OCI-LY1 (cell line): ENCODE data around the gene KLF3.

Source experiments
- H2AFZ ChIP-seq: fragments of 200-600 bp; sonication (generic), shearing (Covaris generic); 2 replicates; pipeline ENCODE4 v1.6.0; 2014; ENCODE audit warnings: antibody characterized with exemption, mild to moderate bottlenecking, low read length
- H3F3A ChIP-seq: fragments of 200-600 bp; sonication (generic), shearing (Covaris generic); 2 replicates; pipeline ENCODE4 v1.6.0; 2014; ENCODE audit warnings: mild to moderate bottlenecking, antibody characterized with exemption, low read length, moderate library complexity; ENCODE audit not compliant: insufficient read depth
- H3K27ac ChIP-seq: fragments of 200-600 bp; sonication (generic); 2 replicates; pipeline ENCODE4 v1.5.1; 2014; ENCODE audit warnings: low read length, mixed run types, mild to moderate bottlenecking, low read depth; ENCODE audit not compliant: poor library complexity, severe bottlenecking
- H3K27me3 ChIP-seq: fragments of 200-600 bp; sonication (generic); 2 replicates; pipeline ENCODE4 v1.6.0; 2014; ENCODE audit warnings: antibody characterized with exemption, mild to moderate bottlenecking, low read length, moderate library complexity; ENCODE audit not compliant: insufficient read depth
- H3K36me3 ChIP-seq: fragments of 200-600 bp; sonication (generic); 2 replicates; pipeline ENCODE4 v1.6.1; 2014; ENCODE audit warnings: mild to moderate bottlenecking, antibody characterized with exemption, low read length, moderate library complexity, mixed read lengths; ENCODE audit not compliant: insufficient read depth
- H3K4me1 ChIP-seq: fragments of 200-600 bp; sonication (generic); 2 replicates; pipeline ENCODE4 v1.5.1; 2014; ENCODE audit warnings: mild to moderate bottlenecking, low read length, moderate library complexity; ENCODE audit not compliant: insufficient read depth, severe bottlenecking
- H3K4me2 ChIP-seq: fragments of 200-600 bp; sonication (generic), shearing (Covaris generic); 2 replicates; pipeline ENCODE4 v1.6.1; 2014; ENCODE audit warnings: low read length
- H3K4me3 ChIP-seq: fragments of 200-600 bp; sonication (generic); 2 replicates; pipeline ENCODE4 v1.5.1; 2014; ENCODE audit warnings: low read length, low read depth, mild to moderate bottlenecking, mixed read lengths; ENCODE audit not compliant: poor library complexity, severe bottlenecking
- H3K79me2 ChIP-seq: fragments of 200-600 bp; shearing (Covaris generic); 2 replicates; pipeline ENCODE4 v1.6.1; 2016; ENCODE audit warnings: mixed run types, low read length, mixed read lengths; ENCODE audit not compliant: insufficient read depth
- H3K9ac ChIP-seq: fragments of 200-600 bp; sonication (generic), shearing (Covaris generic); 2 replicates; pipeline ENCODE4 v1.6.1; 2014; ENCODE audit warnings: mild to moderate bottlenecking, low read length, mixed read lengths
- H3K9me2 ChIP-seq: fragments of 200-600 bp; sonication (generic), shearing (Covaris generic); 2 replicates; pipeline ENCODE4 v1.6.1; 2014; ENCODE audit warnings: low read depth, mild to moderate bottlenecking, low read length, mixed read lengths
- H3K9me3 ChIP-seq: fragments of 200-600 bp; shearing (Covaris generic); 2 replicates; pipeline ENCODE4 v1.6.1; 2014; ENCODE audit warnings: low read length, mixed read lengths
- H4K20me1 ChIP-seq: fragments of 200-600 bp; sonication (generic), shearing (Covaris generic); 2 replicates; pipeline ENCODE4 v1.6.0; 2016; ENCODE audit warnings: mild to moderate bottlenecking, low read length; ENCODE audit not compliant: insufficient read depth
- CTCF ChIP-seq: fragments of 200-600 bp; sonication (generic), shearing (Covaris generic); IDR thresholded peaks from 2 replicates; pipeline ENCODE4 v1.5.1; 2017; ENCODE audit warnings: mild to moderate bottlenecking, antibody characterized with exemption, low read length, moderate library complexity, mixed read lengths
- EZH2 ChIP-seq: fragments of 200-600 bp; sonication (generic), shearing (Covaris generic); IDR thresholded peaks from 2 replicates; pipeline ENCODE4 v1.8.0; 2017; ENCODE audit warnings: borderline replicate concordance, mixed run types, mild to moderate bottlenecking, antibody characterized with exemption, low read length, moderate library complexity, mixed read lengths

Gene KLF3

GRCh38 chr4:38650133-38650532 is 13.9 kb upstream of the KLF3 start:
- TF ChIP-seq EZH2 (no peak), CTCF (no peak)
- Histone ChIP-seq H3K36me3 (no peaks in the 10 kb centered on the region), H3K79me2 (no peaks in the 10 kb centered on the region), H3F3A (no peaks in the 10 kb centered on the region), H3K4me1 (no peaks in the 10 kb centered on the region), H4K20me1 (no peaks in the 10 kb centered on the region), H3K9me2 (no peaks in the 10 kb centered on the region), H3K9me3 (no peaks in the 10 kb centered on the region), H3K4me2 (no peak overlapping the region), H3K9ac (no peak overlapping the region), H2AFZ (no peak overlapping the region), H3K27ac (no peak overlapping the region), H3K4me3 (no peak overlapping the region), H3K27me3 (no peaks in the 10 kb centered on the region)

- Histone ChIP-seq H3F3A (no peaks in the 10 kb centered on the region), H3K9me2 (no peaks in the 10 kb centered on the region), H2AFZ (no peak overlapping the region), H3K9me3 (no peaks in the 10 kb centered on the region), H3K4me2 (no peak overlapping the region), H3K27me3 (no peaks in the 10 kb centered on the region), H3K79me2 (no peaks in the 10 kb centered on the region), H3K9ac (no peak overlapping the region), H3K27ac (no peak overlapping the region), H3K4me1 (no peaks in the 10 kb centered on the region), H4K20me1 (no peaks in the 10 kb centered on the region), H3K4me3 (no peak overlapping the region), H3K36me3 (no peaks in the 10 kb centered on the region)
- no peak for TF ChIP-seq CTCF
- TF ChIP-seq EZH2: no peak
Measured at GRCh38 chr4:38654273-38654672, 9.7 kb upstream of the KLF3 start.

GRCh38 chr4:38656111-38656510 is 7.9 kb upstream of the KLF3 start:
- no peaks in the 10 kb centered on the region for H4K20me1 ChIP-seq
- H3K27me3 ChIP-seq: no peaks in the 10 kb centered on the region; the same call in 1 of the 2 replicates
- H3K27ac ChIP-seq: no peak overlapping the region
- no peaks in the 10 kb centered on the region for H3K79me2 ChIP-seq
- H3K9me2 ChIP-seq: no peaks in the 10 kb centered on the region
- no peaks in the 10 kb centered on the region for H3K9me3 ChIP-seq
- H3K4me3 ChIP-seq: no peak overlapping the region
- H3K36me3 ChIP-seq: no peaks in the 10 kb centered on the region
- TF ChIP-seq EZH2 (no peak), CTCF (no peak)
- H3K9ac ChIP-seq: no peak overlapping the region
- no peaks in the 10 kb centered on the region for H3F3A ChIP-seq
- no peak overlapping the region for H2AFZ ChIP-seq
- H3K4me2 ChIP-seq: no peak overlapping the region
- no peaks in the 10 kb centered on the region for H3K4me1 ChIP-seq
